Body of pancreas (tissue), 4 donors: ENCODE results near the gene IL31RA. TPM values are rescaled to one million over a fixed set of nuclear protein-coding genes. Genes with fewer than 3 reads are reported as not detected.

Experiments used
- ATAC-seq: fragments of 150-250 bp; one replicate; pipeline ENCODE4 v1.9.1; 2016
- DNase-seq, 4 donors: peaks; one replicate each; pipeline ENCODE4 v3.0.0-alpha.2; 2019
- H3K27ac ChIP-seq, 4 donors: fragments of 200-600 bp; sonication (generic); 1 replicate in 3 of 4; 2 replicates in 1 of 4; pipeline versions ENCODE4 v1.5.1 to v1.6.1; 2016 to 2019; ENCODE audit warnings: mild to moderate bottlenecking in 1 of 4, mixed read lengths in 1 of 4, moderate library complexity in 1 of 4
- H3K27me3 ChIP-seq, 2 donors: fragments of 200-600 bp; sonication (generic); one replicate each; pipeline ENCODE4 v1.6.0; 2016; ENCODE audit warnings: mild to moderate bottlenecking in 1 of 2
- H3K36me3 ChIP-seq, 2 donors: fragments of 200-600 bp; sonication (generic); replicated peaks in 1 of 2; 2 replicates each; pipeline ENCODE4 v1.5.1; 2016; ENCODE audit warnings: low read depth in 2 of 2; ENCODE audit not compliant: insufficient read depth in 1 of 2
- H3K4me1 ChIP-seq: fragments of 200-600 bp; sonication (generic); one replicate; pipeline ENCODE4 v1.6.0; 2016
- H3K4me3 ChIP-seq, 2 donors: fragments of 200-600 bp; sonication (generic); 1 replicate in 1 of 2; 2 replicates in 1 of 2; pipeline ENCODE4 v1.5.1; 2016 to 2019
- H3K9me3 ChIP-seq, 3 donors: fragments of 200-600 bp; sonication (generic); 1 replicate in 2 of 3; 2 replicates in 1 of 3; pipeline ENCODE4 v1.5.1; 2016
- POLR2A ChIP-seq, 3 donors: fragments of 450-650 bp; IDR thresholded peaks; one replicate each; pipeline ENCODE4 v1.6.1; 2016; ENCODE audit warnings: antibody characterized with exemption in 3 of 3, mild to moderate bottlenecking in 2 of 3
- WGBS, 2 donors: methylation state at CpG; one replicate each; pipeline ENCODE4 v1.1.5; 2017; 5-methylcytosine and 5-hydroxymethylcytosine counted together
- intact Hi-C: fragments of 100-400 bp; cut with DNase I; formaldehyde crosslinking; loops from one replicate; pipeline ENCODE4 v1.15.1; 2023
- total RNA-seq, 2 donors: library from RNA; depleted of rRNA; stranded (reverse); fragments of >200 nt; gene quantifications; one replicate each; pipeline ENCODE4 v1.1.0, GENCODE V29; 2016
- TF ChIP-seq, protein P1 (sequence below), 7 experiments: fragments of 450-650 bp in 4 of 7; fragments of 200-600 bp in 3 of 7; sonication (generic) in 3 of 7; IDR thresholded peaks; one replicate each; pipeline ENCODE4 v1.5.1; 2016 to 2019; ENCODE audit warnings: antibody characterized with exemption in 7 of 7

Gene IL31RA
- total RNA-seq, 2 donors from 2014 or later: not detected

DNA sequence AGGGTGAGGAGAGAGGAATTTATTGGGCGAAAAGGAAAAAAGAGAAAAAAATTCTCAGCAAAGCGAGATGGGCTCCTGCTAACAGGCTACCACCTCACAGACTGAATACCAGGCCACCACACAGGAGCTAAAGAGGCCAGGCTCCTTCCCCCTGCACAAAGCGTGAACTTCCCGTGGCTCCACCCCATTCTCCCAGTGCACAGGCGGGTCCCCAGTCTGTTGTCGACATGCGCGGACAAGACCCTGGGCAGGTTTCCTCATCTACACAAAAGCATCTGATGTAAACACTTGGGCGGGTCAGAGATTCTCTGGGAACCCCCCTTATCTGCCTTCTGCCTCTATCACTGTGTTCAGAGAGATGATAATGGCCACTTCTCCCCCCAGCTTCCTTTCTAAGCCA is 34.2 kb downstream of the IL31RA start:
- Histone ChIP-seq H3K4me3 (no peak overlapping the region), H3K9me3 (no peaks in the 10 kb centered on the region), H3K27ac (no peak overlapping the region), H3K36me3 (no peaks in the 10 kb centered on the region), H3K4me1 (no peaks in the 10 kb centered on the region), H3K27me3 (no peaks in the 10 kb centered on the region)
- TF ChIP-seq, protein P1, sequence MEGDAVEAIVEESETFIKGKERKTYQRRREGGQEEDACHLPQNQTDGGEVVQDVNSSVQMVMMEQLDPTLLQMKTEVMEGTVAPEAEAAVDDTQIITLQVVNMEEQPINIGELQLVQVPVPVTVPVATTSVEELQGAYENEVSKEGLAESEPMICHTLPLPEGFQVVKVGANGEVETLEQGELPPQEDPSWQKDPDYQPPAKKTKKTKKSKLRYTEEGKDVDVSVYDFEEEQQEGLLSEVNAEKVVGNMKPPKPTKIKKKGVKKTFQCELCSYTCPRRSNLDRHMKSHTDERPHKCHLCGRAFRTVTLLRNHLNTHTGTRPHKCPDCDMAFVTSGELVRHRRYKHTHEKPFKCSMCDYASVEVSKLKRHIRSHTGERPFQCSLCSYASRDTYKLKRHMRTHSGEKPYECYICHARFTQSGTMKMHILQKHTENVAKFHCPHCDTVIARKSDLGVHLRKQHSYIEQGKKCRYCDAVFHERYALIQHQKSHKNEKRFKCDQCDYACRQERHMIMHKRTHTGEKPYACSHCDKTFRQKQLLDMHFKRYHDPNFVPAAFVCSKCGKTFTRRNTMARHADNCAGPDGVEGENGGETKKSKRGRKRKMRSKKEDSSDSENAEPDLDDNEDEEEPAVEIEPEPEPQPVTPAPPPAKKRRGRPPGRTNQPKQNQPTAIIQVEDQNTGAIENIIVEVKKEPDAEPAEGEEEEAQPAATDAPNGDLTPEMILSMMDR (IDR thresholded peaks at IDR 0.05): no peak
- no peak for TF ChIP-seq POLR2A (IDR thresholded peaks at IDR 0.05)
- ATAC-seq: no peak
- DNase-seq: no peak
- WGBS, 2 donors: 89 to 91% methylated on average over 9 of the region's 9 CpGs
- intact Hi-C loops: no loop called here

DNA sequence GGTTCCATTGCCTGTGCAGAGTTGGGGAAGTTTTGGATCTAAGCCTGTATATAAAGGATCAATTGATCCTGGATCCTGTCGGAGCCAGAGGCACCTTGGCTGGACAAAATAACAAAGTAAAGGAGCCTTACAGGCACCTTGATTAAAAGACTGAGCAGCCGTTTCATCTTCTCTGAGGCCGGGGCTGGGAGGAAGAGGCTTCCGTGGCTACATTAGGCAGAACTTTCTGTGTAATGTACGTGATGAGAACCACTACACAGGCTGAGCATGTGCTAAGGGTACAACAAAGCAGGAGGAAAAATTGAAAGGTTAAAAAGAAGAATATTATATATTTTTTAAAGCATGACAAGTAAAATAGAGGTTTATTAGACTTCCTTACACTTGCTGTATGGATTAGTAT is 37.0 kb downstream of the IL31RA start:
- Histone ChIP-seq H3K27ac (no peak overlapping the region), H3K27me3 (no peaks in the 10 kb centered on the region), H3K4me1 (no peaks in the 10 kb centered on the region), H3K36me3 (no peaks in the 10 kb centered on the region), H3K9me3 (no peaks in the 10 kb centered on the region), H3K4me3 (no peak overlapping the region)
- intact Hi-C loops: no loop called here
- no peak for ATAC-seq
- WGBS, 2 donors: 89 to 95% methylated on average over 5 of the region's 5 CpGs
- no peak for TF ChIP-seq POLR2A (IDR thresholded peaks at IDR 0.05)
- TF ChIP-seq, protein P1 (IDR thresholded peaks at IDR 0.05): no peak
- DNase-seq: no peak

DNA sequence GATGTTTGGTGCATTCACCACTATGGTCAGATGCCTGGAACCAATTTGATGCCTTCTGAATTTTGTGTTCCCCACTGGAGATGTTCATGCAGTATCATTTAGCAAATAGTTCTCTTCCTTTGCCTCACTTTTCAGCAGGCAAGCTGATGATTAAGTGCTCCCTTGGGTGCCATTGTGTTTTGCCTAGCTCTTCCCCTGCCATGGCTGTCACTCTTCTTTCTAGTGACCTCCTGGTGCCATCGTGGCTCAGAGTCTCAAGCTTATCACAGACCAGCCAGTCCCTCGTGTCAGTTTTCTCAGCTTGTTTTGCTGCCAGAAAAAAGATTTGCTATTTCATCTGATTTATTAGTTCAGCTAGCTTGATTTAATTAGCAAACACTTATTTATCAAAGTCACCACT is 41.3 kb downstream of the IL31RA start:
- Histone ChIP-seq H3K27ac (no peak overlapping the region), H3K9me3 (no peaks in the 10 kb centered on the region), H3K36me3 (no peaks in the 10 kb centered on the region), H3K4me3 (no peak overlapping the region), H3K27me3 (no peaks in the 10 kb centered on the region), H3K4me1 (no peaks in the 10 kb centered on the region)
- TF ChIP-seq, protein P1 (IDR thresholded peaks at IDR 0.05): no peak
- no peak for TF ChIP-seq POLR2A (IDR thresholded peaks at IDR 0.05)
- 26 to 34% methylated on average over 2 of the region's 2 CpGs for WGBS, 2 donors
- ATAC-seq (no peak), DNase-seq (no peak)
- intact Hi-C loops: no loop called here

DNA sequence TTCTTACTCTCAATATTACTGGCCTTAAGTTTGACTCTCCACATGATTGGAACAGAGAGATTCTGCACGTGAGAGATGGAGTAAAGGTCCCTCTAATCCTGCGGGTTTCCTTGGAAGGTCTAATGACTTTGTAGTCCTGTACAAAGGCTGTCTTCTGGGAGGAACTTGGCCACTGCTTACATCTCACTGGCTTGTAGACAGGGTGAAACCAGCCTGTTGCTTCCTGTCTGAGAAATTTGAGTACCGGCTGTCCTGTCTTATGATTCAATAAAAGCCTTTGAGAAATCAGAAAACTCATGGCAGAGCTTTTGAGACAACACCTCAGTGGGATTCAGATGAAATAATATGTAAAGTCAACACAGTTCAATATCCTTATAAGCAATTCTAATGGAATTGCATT is 43.0 kb downstream of the IL31RA start:
- H3K9me3 ChIP-seq: no peaks in the 10 kb centered on the region
- intact Hi-C loops: no loop called here
- no peak for ATAC-seq

DNA sequence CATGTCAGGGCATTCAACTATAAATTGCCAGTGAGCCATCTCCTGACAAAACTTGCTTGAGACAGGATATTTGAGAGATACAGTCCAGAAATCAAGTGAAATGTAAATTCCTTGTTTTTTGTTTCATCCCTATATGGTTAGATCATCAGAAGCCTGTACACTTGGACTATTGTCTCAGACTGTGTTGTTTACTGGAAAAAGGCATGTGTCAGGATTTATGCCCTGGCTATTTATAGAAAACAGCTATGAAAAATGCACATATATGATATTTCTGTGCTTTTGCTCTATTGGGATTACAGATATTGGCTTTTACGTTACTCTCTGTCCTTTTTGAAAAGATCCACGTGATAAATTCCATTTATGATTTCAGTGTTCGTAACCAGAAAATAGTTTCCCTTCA is 44.2 kb downstream of the IL31RA start:
- no peaks in the 10 kb centered on the region for H3K9me3 ChIP-seq
- no peaks in the 10 kb centered on the region for H3K36me3 ChIP-seq
- H3K4me3 ChIP-seq: no peak overlapping the region
- no peaks in the 10 kb centered on the region for H3K4me1 ChIP-seq
- intact Hi-C loops: no loop called here
- DNase-seq (no peak), ATAC-seq (no peak)
- H3K27ac ChIP-seq: no peak overlapping the region
- TF ChIP-seq, protein P1 (IDR thresholded peaks at IDR 0.05): no peak
- no peak for TF ChIP-seq POLR2A (IDR thresholded peaks at IDR 0.05)
- no peaks in the 10 kb centered on the region for H3K27me3 ChIP-seq
- WGBS, 2 donors: 86 to 97% methylated on average over 3 of the region's 3 CpGs

More for the DNA sequence above, 43.0 kb downstream of the IL31RA start:
- no peaks in the 10 kb centered on the region for H3K36me3 ChIP-seq
- H3K4me3 ChIP-seq: no peak overlapping the region
- no peaks in the 10 kb centered on the region for H3K4me1 ChIP-seq
- 48 to 83% methylated on average over 3 of the region's 3 CpGs for WGBS, 2 donors
- TF ChIP-seq, protein P1 (IDR thresholded peaks at IDR 0.05): no peak
- no peak for TF ChIP-seq POLR2A (IDR thresholded peaks at IDR 0.05)
- H3K27me3 ChIP-seq: no peaks in the 10 kb centered on the region
- no peak for DNase-seq
- H3K27ac ChIP-seq: no peak overlapping the region
